Fibroblast of pulmonary artery (primary cell): Measurements from ENCODE around the gene MAP7D1.
"Not testable (repeated sequence)": the region's sequence is repeated elsewhere in the genome, so short reads cannot be mapped to it uniquely, and the experiment has no call there.

Experiments used
- DNase-seq: peaks from one replicate; pipeline ENCODE4 v3.0.0-alpha.2; 2010; ENCODE audit warnings: low read depth
- H3K4me3 ChIP-seq: replicated peaks from 2 replicates; pipeline ENCODE4 v1.5.1; 2011; ENCODE audit warnings: low read depth, mild to moderate bottlenecking, control low read depth, low read length, moderate library complexity
- CTCF ChIP-seq: IDR thresholded peaks from 2 replicates; pipeline ENCODE4 v1.5.1; 2011; ENCODE audit warnings: mild to moderate bottlenecking, control low read depth, low read length, inconsistent platforms; ENCODE audit errors: missing control alignments

Gene MAP7D1

GRCh38 chr1:36156329-36157114 lies 562 bp downstream of the MAP7D1 start:
- TF ChIP-seq CTCF, result no peak
- H3K4me3 ChIP-seq, result peak overlapping the region; percentile 96
- DNase-seq, result peak; percentile 65

GRCh38 chr1:36157115-36157903 lies 1.3 kb downstream of the MAP7D1 start:
- peak overlapping the region; percentile 96 for H3K4me3 ChIP-seq
- peak; percentile 38 for DNase-seq
- TF ChIP-seq CTCF, result no peak

DNA sequence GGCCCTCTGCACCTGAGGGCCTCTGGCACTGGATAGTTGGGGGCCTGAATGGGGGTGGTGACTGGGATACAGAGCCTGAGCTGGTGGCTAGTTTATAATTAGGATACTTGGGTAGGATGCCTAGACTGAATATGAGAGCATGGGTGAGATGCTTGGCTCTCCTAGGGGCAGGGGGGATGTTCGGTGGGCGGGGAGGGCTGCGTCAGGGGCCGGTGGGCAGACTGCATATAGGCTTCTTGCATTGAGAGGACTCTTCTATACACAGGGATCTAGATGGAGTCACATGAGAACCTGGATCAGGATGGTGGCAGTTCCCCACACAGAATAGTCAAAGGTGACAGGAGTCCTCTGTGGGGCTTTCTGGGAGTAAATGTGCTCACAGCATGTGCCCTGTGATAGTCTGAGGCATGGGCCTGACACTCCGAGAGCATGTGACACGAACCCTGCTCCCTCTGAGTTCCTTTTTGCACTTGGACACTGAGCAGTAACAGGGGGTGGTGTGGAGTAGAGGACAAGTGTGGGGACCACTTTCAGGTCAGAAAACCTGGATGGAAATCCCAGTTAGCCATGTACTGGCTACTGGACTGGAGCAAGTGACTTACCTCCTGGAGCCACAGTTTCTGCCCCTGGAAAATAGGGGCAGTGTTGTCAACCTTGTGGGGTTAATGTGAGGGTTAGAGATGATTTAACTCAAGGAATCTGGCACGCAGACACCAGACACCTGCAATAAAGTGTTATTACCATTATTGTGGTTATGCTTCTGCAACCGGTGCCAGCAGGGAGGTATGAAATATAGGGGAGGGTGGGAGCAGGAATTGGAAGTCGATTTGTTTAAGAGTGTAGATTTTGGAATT lies 2.2 kb downstream of the MAP7D1 start:
- H3K4me3 ChIP-seq, result peak overlapping the region; percentile 96
- TF ChIP-seq CTCF, result no peak
- DNase-seq, result no peak

- H3K4me3 ChIP-seq, result peak overlapping the region; percentile 96
Observed at GRCh38 chr1:36158827-36159252, 2.9 kb downstream of the MAP7D1 start.

DNA sequence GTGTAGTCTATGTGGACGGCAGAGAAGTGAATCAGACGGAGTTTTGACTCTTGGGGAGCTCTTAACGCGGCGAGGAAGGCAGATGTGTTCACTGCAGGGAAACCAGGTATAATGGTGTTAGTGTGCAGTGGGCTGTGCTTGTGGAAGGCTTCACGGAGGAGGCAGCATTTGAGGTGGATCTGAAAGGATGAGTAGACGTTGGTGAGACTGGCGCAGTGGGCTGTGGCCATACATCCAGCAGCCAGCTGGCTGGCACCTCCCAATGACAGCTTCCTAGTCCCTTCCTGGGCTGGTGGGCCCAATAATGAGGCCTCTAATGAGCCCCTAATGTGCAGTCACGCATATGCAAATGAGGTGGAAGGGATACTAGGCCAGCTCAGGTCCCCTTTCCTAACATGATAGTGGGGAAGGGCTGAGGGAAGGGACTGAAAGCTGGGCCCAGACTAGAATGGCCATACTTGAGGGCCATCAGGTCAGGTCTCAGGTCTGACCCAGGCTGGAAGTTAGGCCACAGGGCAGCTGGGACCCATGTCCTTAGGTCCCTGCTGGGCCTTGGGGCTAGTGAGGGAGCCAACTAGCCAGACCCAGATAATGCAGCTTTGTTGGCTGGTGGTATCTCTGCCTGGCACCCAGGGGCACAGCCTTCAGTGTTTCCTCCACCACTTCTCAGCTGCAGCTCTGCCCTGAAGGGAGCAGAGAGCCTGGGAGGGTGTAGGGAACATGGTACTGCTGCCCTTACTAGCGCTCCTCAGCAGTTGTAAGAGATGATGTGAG lies 3.8 kb downstream of the MAP7D1 start:
- no peak for TF ChIP-seq CTCF
- DNase-seq, result no peak
- no peak overlapping the region for H3K4me3 ChIP-seq

More at GRCh38 chr1:36158827-36159252, 2.9 kb downstream of the MAP7D1 start:
- not testable (repeated sequence) for DNase-seq

GRCh38 chr1:36160388-36160948 lies 4.5 kb downstream of the MAP7D1 start:
- H3K4me3 ChIP-seq, result peak overlapping the region; percentile 59
- no peak for DNase-seq
- TF ChIP-seq CTCF, result no peak
